Caco-2 (cell line): ENCODE results near the gene FRMD1. TPM values are rescaled to one million over a fixed set of nuclear protein-coding genes. Genes with fewer than 3 reads are reported as not detected.

Experiments used
- BruUV-seq: library from RNA; stranded (reverse); fragments of 400-500 nt; replicated peaks from 2 replicates; lab custom pipeline; 2021; lab: Mats Ljungman, UMichigan
- CTCF ChIA-PET: fragments of 300-600 bp; sonication (Branson Sonifier 250); formaldehyde crosslinking; loops from one replicate; lab custom pipeline; 2022; ENCODE audit warnings: antibody characterized with exemption; lab: Charles Lee
- POLR2A ChIA-PET: fragments of 300-600 bp; sonication (Branson Sonifier 250); formaldehyde crosslinking; loops from one replicate; lab custom pipeline; 2022; ENCODE audit warnings: antibody characterized with exemption; lab: Charles Lee
- DNase-seq, 2 experiments: peaks; one replicate each; pipeline versions ENCODE4 v3.0.0 to v3.0.0-alpha.2; 2020 to 2022
- H3K27me3 ChIP-seq: replicated peaks from 2 replicates; pipeline ENCODE4 v1.6.0; 2011; ENCODE audit warnings: low read length; ENCODE audit not compliant: control insufficient read depth, insufficient read depth
- H3K36me3 ChIP-seq: 2 replicates; pipeline ENCODE4 v1.5.1; 2011; ENCODE audit warnings: low read length; ENCODE audit not compliant: control insufficient read depth, insufficient read depth
- H3K4me1 ChIP-seq: fragments of 250-450 bp; sonication (Bioruptor Pico); 2 replicates; pipeline ENCODE4 v1.5.1; 2020; ENCODE audit warnings: mild to moderate bottlenecking
- H3K4me3 ChIP-seq: 2 replicates; pipeline ENCODE4 v1.5.1; 2011; ENCODE audit warnings: low read depth, mild to moderate bottlenecking, control low read depth, low read length
- H3K9me3 ChIP-seq: fragments of 250-450 bp; sonication (Bioruptor Pico); 2 replicates; pipeline ENCODE4 v1.5.1; 2020; ENCODE audit warnings: mild to moderate bottlenecking, moderate library complexity
- H3K27ac Mint-ChIP-seq: one replicate; pipeline ENCODE4 v1.8.0; 2022; ENCODE audit warnings: mixed read lengths; ENCODE audit not compliant: unreplicated experiment
- H3K27me3 Mint-ChIP-seq: one replicate; pipeline ENCODE4 v1.8.0; 2022; ENCODE audit warnings: mixed read lengths; ENCODE audit not compliant: insufficient read depth, unreplicated experiment
- H3K36me3 Mint-ChIP-seq: one replicate; pipeline ENCODE4 v1.8.0; 2022; ENCODE audit warnings: mild to moderate bottlenecking, mixed read lengths; ENCODE audit not compliant: insufficient read depth, unreplicated experiment
- H3K4me1 Mint-ChIP-seq: one replicate; pipeline ENCODE4 v1.8.0; 2022; ENCODE audit warnings: low read depth, mixed read lengths; ENCODE audit not compliant: unreplicated experiment
- H3K4me3 Mint-ChIP-seq: one replicate; pipeline ENCODE4 v1.8.0; 2022; ENCODE audit warnings: mild to moderate bottlenecking, moderate library complexity, mixed read lengths; ENCODE audit not compliant: unreplicated experiment
- H3K9me3 Mint-ChIP-seq: one replicate; pipeline ENCODE4 v1.8.0; 2022; ENCODE audit warnings: mixed read lengths; ENCODE audit not compliant: unreplicated experiment
- intact Hi-C: fragments of 100-400 bp; cut with micrococcal nuclease; formaldehyde crosslinking; loops from one replicate; pipeline ENCODE4 v1.10.0; 2022; ENCODE audit not compliant: unreplicated experiment
- total RNA-seq: library from RNA; stranded (reverse); gene quantifications from 2 replicates; pipeline ENCODE4 v1.2.3, GENCODE V29; 2022
- TF ChIP-seq, protein P1 (sequence below), 2 experiments: fragments of 200-600 bp in 1 of 2; IDR thresholded peaks; 1 replicate in 1 of 2; 2 replicates in 1 of 2; pipeline versions ENCODE4 v1.5.1 to v1.8.0; 2011 to 2022; ENCODE audit warnings: antibody characterized with exemption in 1 of 2, control low read depth in 1 of 2, inconsistent platforms in 1 of 2, low read depth in 1 of 2, low read length in 1 of 2, mild to moderate bottlenecking in 1 of 2, moderate library complexity in 1 of 2; ENCODE audit not compliant: insufficient read depth in 1 of 2, severe bottlenecking in 1 of 2, unreplicated experiment in 1 of 2

The FRMD1 gene
- total RNA-seq, 1 experiment from 2014 or later, result 0.14 TPM

GRCh38 chr6:168084465-168085160 is 5.6 kb upstream of the FRMD1 start:
- H3K27me3 Mint-ChIP-seq, result no peaks in the 10 kb centered on the region
- H3K4me3 ChIP-seq, result no peak overlapping the region
- H3K4me3 Mint-ChIP-seq, result no peak overlapping the region
- H3K27ac Mint-ChIP-seq, result peak overlapping the region; percentile 40
- TF ChIP-seq, protein P1, sequence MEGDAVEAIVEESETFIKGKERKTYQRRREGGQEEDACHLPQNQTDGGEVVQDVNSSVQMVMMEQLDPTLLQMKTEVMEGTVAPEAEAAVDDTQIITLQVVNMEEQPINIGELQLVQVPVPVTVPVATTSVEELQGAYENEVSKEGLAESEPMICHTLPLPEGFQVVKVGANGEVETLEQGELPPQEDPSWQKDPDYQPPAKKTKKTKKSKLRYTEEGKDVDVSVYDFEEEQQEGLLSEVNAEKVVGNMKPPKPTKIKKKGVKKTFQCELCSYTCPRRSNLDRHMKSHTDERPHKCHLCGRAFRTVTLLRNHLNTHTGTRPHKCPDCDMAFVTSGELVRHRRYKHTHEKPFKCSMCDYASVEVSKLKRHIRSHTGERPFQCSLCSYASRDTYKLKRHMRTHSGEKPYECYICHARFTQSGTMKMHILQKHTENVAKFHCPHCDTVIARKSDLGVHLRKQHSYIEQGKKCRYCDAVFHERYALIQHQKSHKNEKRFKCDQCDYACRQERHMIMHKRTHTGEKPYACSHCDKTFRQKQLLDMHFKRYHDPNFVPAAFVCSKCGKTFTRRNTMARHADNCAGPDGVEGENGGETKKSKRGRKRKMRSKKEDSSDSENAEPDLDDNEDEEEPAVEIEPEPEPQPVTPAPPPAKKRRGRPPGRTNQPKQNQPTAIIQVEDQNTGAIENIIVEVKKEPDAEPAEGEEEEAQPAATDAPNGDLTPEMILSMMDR (IDR thresholded peaks at IDR 0.05; ENCODE audit: insufficient read depth in 1 of 2, low read depth in 1 of 2, low read length in 1 of 2, severe bottlenecking in 1 of 2, unreplicated experiment in 1 of 2), result no peak
- ChIA-PET POLR2A (no interaction called here), CTCF (no interaction called here)
- no peaks in the 10 kb centered on the region for H3K36me3 ChIP-seq
- DNase-seq, result no peak
- H3K27me3 ChIP-seq, result no peaks in the 10 kb centered on the region
- intact Hi-C loops, result loop anchor here (10.0 kb wide), 1 partner anchor 240 kb away; no protein-coding TSS in a partner anchor
- no peaks in the 10 kb centered on the region for H3K9me3 Mint-ChIP-seq
- H3K4me1 Mint-ChIP-seq, result peaks cover 22% of the 10 kb centered on the region
- H3K36me3 Mint-ChIP-seq, result no peaks in the 10 kb centered on the region
- H3K4me1 ChIP-seq, result peaks cover 51% of the 10 kb centered on the region
- no TSS peak for BruUV-seq
- no peaks in the 10 kb centered on the region for H3K9me3 ChIP-seq

- DNase-seq, result no peak
- ChIA-PET CTCF (no interaction called here), POLR2A (no interaction called here)
- Mint-ChIP-seq H3K27me3 (no peaks in the 10 kb centered on the region), H3K27ac (peak overlapping the region; percentile 40), H3K4me1 (peaks cover 22% of the 10 kb centered on the region), H3K9me3 (no peaks in the 10 kb centered on the region), H3K4me3 (no peak overlapping the region), H3K36me3 (no peaks in the 10 kb centered on the region)
- BruUV-seq, result no TSS peak
- TF ChIP-seq, protein P1 (IDR thresholded peaks at IDR 0.05; ENCODE audit: insufficient read depth in 1 of 2, low read depth in 1 of 2, low read length in 1 of 2, severe bottlenecking in 1 of 2, unreplicated experiment in 1 of 2), result no peak
- H3K4me1 ChIP-seq, result peaks cover 47% of the 10 kb centered on the region
- no peak overlapping the region for H3K4me3 ChIP-seq
- H3K27me3 ChIP-seq, result no peaks in the 10 kb centered on the region
- no peaks in the 10 kb centered on the region for H3K9me3 ChIP-seq
- intact Hi-C loops, result loop anchor here (10.0 kb wide), 1 partner anchor 241 kb away; no protein-coding TSS in a partner anchor
- H3K36me3 ChIP-seq, result no peaks in the 10 kb centered on the region
These were observed 4.5 kb upstream of the FRMD1 start for GRCh38 chr6:168083514-168083885.

DNA sequence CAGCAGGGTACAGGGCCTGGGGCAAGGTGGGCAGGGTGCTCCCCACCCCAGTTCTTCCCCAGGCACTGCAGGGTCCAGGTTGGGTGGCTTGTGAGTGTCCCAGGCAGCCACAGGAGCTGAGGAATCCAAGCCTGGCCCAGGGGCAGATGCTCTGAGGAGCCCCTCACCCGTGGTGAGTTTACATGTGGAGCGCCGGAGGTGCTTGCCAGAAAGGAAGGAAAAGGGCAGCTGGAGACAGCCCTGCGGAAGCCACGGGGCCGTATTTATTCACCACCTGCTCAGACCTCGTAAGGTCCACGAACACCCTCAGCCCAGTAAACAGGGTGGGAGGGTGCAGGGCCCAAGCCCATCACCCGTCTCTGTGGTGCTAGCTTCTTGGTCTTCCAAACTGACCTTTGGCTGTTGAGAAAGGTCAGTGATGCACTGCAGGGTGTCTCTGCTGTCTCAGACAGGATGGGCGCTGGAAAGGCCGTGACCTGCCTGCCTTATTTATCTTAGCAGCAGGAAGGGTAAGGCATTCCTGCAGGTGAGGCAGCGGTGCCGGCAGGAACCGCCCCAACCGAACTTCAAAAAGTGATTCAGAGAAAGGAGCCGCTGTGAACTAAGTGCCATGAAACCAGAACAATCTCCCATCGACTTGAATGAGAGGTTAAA is 4.0 kb upstream of the FRMD1 start:
- Histone ChIP-seq H3K36me3 (no peaks in the 10 kb centered on the region), H3K4me3 (no peak overlapping the region), H3K4me1 (peaks cover 42% of the 10 kb centered on the region), H3K9me3 (no peaks in the 10 kb centered on the region), H3K27me3 (no peaks in the 10 kb centered on the region)
- TF ChIP-seq, protein P1 (IDR thresholded peaks at IDR 0.05; ENCODE audit: insufficient read depth in 1 of 2, low read depth in 1 of 2, low read length in 1 of 2, severe bottlenecking in 1 of 2, unreplicated experiment in 1 of 2), result no peak
- CTCF ChIA-PET, result no interaction called here
- POLR2A ChIA-PET, result no interaction called here
- BruUV-seq, result no TSS peak
- Mint-ChIP-seq H3K4me1 (peaks cover 20% of the 10 kb centered on the region), H3K27ac (peak overlapping the region; percentile 40), H3K27me3 (no peaks in the 10 kb centered on the region), H3K4me3 (no peak overlapping the region), H3K9me3 (no peaks in the 10 kb centered on the region), H3K36me3 (no peaks in the 10 kb centered on the region)
- DNase-seq, result peak in 1 of 2 experiments; percentile 54
- intact Hi-C loops, result loop anchor here (10.0 kb wide), 1 partner anchor 242 kb away; no protein-coding TSS in a partner anchor
